HUES6 (cell line): ENCODE results near the gene CARM1.
"Not testable (repeated sequence)": the region's sequence is repeated elsewhere in the genome, so short reads cannot be mapped to it uniquely, and the experiment has no call there.

ENCODE experiments used
- H3K27ac ChIP-seq: 2 replicates; pipeline ENCODE4 v1.7.0; 2013; ENCODE audit warnings: low read depth, mild to moderate bottlenecking, low read length, inconsistent platforms
- H3K27me3 ChIP-seq: 2 replicates; pipeline ENCODE4 v1.6.1; 2013; ENCODE audit warnings: low read length; ENCODE audit not compliant: control insufficient read depth, insufficient read depth
- H3K36me3 ChIP-seq: 2 replicates; pipeline ENCODE4 v1.6.1; 2013; ENCODE audit warnings: low read length; ENCODE audit not compliant: control insufficient read depth, insufficient read depth
- H3K4me1 ChIP-seq: 2 replicates; pipeline ENCODE4 v1.6.1; 2013; ENCODE audit warnings: low read length; ENCODE audit not compliant: control insufficient read depth, insufficient read depth
- H3K4me3 ChIP-seq: 2 replicates; pipeline ENCODE4 v1.5.1; 2013; ENCODE audit warnings: low read depth, low read length
- H3K9ac ChIP-seq: one replicate; pipeline ENCODE4 v1.6.1; 2013; ENCODE audit warnings: mild to moderate bottlenecking, low read length
- H3K9me3 ChIP-seq: 2 replicates; pipeline ENCODE4 v1.6.1; 2013; ENCODE audit warnings: low read depth, low read length; ENCODE audit not compliant: control insufficient read depth, insufficient read depth

Gene CARM1

GRCh38 chr19:10923260-10924112, 52.1 kb downstream of the CARM1 start:
- Histone ChIP-seq H3K9ac (no peak overlapping the region), H3K27me3 (no peaks in the 10 kb centered on the region), H3K9me3 (no peaks in the 10 kb centered on the region), H3K36me3 (peaks cover 68% of the 10 kb centered on the region), H3K4me3 (no peak overlapping the region), H3K27ac (no peak overlapping the region), H3K4me1 (no peaks in the 10 kb centered on the region)

- Histone ChIP-seq H3K36me3 (peaks cover 57% of the 10 kb centered on the region), H3K4me1 (peaks cover 2% of the 10 kb centered on the region; the same call in 1 of the 2 replicates), H3K9me3 (no peaks in the 10 kb centered on the region), H3K9ac (no peak overlapping the region), H3K27ac (no peak overlapping the region), H3K27me3 (no peaks in the 10 kb centered on the region), H3K4me3 (no peak overlapping the region)
Observed at GRCh38 chr19:10924597-10924996, 53.2 kb downstream of the CARM1 start.

GRCh38 chr19:10927730-10928562, 56.6 kb downstream of the CARM1 start:
- Histone ChIP-seq H3K36me3 (peaks cover 35% of the 10 kb centered on the region), H3K4me3 (peak overlapping the region; percentile 100), H3K9me3 (no peaks in the 10 kb centered on the region), H3K4me1 (peaks cover 6% of the 10 kb centered on the region; the same call in 1 of the 2 replicates), H3K27me3 (no peaks in the 10 kb centered on the region), H3K27ac (peak overlapping the region; percentile 35; the same call in 1 of the 2 replicates), H3K9ac (peak overlapping the region; percentile 75)

GRCh38 chr19:10928563-10929401, 57.4 kb downstream of the CARM1 start, which contains the start of the genes TIMM29 and YIPF2:
Gene TIMM29, plus strand, starts transcription at chr19:10928811. Its CDS starts 12 bp downstream, at chr19:10928823.
Gene YIPF2, minus strand, starts transcription at chr19:10928639. Its CDS starts 229 bp downstream, at chr19:10928410.
- Histone ChIP-seq H3K36me3 (peaks cover 28% of the 10 kb centered on the region), H3K27me3 (no peaks in the 10 kb centered on the region), H3K9me3 (no peaks in the 10 kb centered on the region), H3K4me3 (peak within 1 kb of the TSS; percentile 100), H3K27ac (peak within 1 kb of the TSS; percentile 70; the same call in 1 of the 2 replicates), H3K9ac (peak within 1 kb of the TSS; percentile 91), H3K4me1 (peaks cover 6% of the 10 kb centered on the region; the same call in 1 of the 2 replicates)

GRCh38 chr19:10929402-10929794, 58.0 kb downstream of the CARM1 start:
- Histone ChIP-seq H3K36me3 (peaks cover 22% of the 10 kb centered on the region), H3K27ac (peak overlapping the region; percentile 70; the same call in 1 of the 2 replicates), H3K4me3 (peak overlapping the region; percentile 100)

GRCh38 chr19:10935371-10936059, 64.2 kb downstream of the CARM1 start:
- H3K4me1 ChIP-seq, result no peaks in the 10 kb centered on the region
- no peak overlapping the region for H3K9ac ChIP-seq
- H3K27ac ChIP-seq, result no peak overlapping the region
- H3K4me3 ChIP-seq, result no peak overlapping the region
- H3K27me3 ChIP-seq, result no peaks in the 10 kb centered on the region
- H3K36me3 ChIP-seq, result peaks cover 7% of the 10 kb centered on the region
- H3K9me3 ChIP-seq, result no peaks in the 10 kb centered on the region

More at GRCh38 chr19:10929402-10929794, 58.0 kb downstream of the CARM1 start:
- H3K4me1 ChIP-seq, result peaks cover 6% of the 10 kb centered on the region; the same call in 1 of the 2 replicates
- peak overlapping the region; percentile 91 for H3K9ac ChIP-seq
- H3K9me3 ChIP-seq, result no peaks in the 10 kb centered on the region
- H3K27me3 ChIP-seq, result no peaks in the 10 kb centered on the region

GRCh38 chr19:10936661-10937084, 65.3 kb downstream of the CARM1 start:
- no peak overlapping the region for H3K9ac ChIP-seq
- no peak overlapping the region for H3K4me3 ChIP-seq
- H3K36me3 ChIP-seq, result peaks cover 4% of the 10 kb centered on the region; the same call in 1 of the 2 replicates
- H3K9me3 ChIP-seq, result no peaks in the 10 kb centered on the region
- H3K27me3 ChIP-seq, result no peaks in the 10 kb centered on the region
- H3K4me1 ChIP-seq, result no peaks in the 10 kb centered on the region
- no peak overlapping the region for H3K27ac ChIP-seq

- H3K27ac ChIP-seq, H3K36me3 ChIP-seq, H3K27me3 ChIP-seq, H3K4me3 ChIP-seq, H3K4me1 ChIP-seq, H3K9me3 ChIP-seq, H3K9ac ChIP-seq: not testable (repeated sequence)
Observed at GRCh38 chr19:10941649-10942048, 70.3 kb downstream of the CARM1 start.

GRCh38 chr19:10943412-10943811, 72.1 kb downstream of the CARM1 start:
- H3K4me3 ChIP-seq, H3K27me3 ChIP-seq, H3K4me1 ChIP-seq, H3K27ac ChIP-seq, H3K9me3 ChIP-seq, H3K36me3 ChIP-seq, H3K9ac ChIP-seq: not testable (repeated sequence)

- Histone ChIP-seq H3K27ac (no peak overlapping the region), H3K4me3 (no peak overlapping the region), H3K9me3 (no peaks in the 10 kb centered on the region), H3K9ac (no peak overlapping the region), H3K4me1 (no peaks in the 10 kb centered on the region), H3K36me3 (no peaks in the 10 kb centered on the region), H3K27me3 (no peaks in the 10 kb centered on the region)
Observed at GRCh38 chr19:10945264-10945663, 73.9 kb downstream of the CARM1 start.
